Activated B cell treated with CpG ODN at 0.5 μM for 24 hours (primary cell): ENCODE measurements around the gene ITGA11. TPM values are rescaled to one million over a fixed set of nuclear protein-coding genes. Genes with fewer than 3 reads are reported as not detected.

Experiments
- ATAC-seq: fragments of 200-7000 bp; cut with Tn5 transposase; one replicate; pipeline ENCODE4 v1.10.0; 2021; ENCODE audit warnings: low read depth, mild to moderate bottlenecking, moderate library complexity
- CTCF ChIA-PET: fragments of 350-600 bp; sonication (Branson Sonifier 250); formaldehyde crosslinking; loops from one replicate; lab custom pipeline; 2021; ENCODE audit warnings: antibody characterized with exemption; lab: Charles Lee
- POLR2A ChIA-PET: fragments of 350-600 bp; sonication (Branson Sonifier 250); formaldehyde crosslinking; loops from one replicate; lab custom pipeline; 2021; ENCODE audit warnings: antibody characterized with exemption; lab: Charles Lee
- DNase-seq: peaks from one replicate; pipeline ENCODE4 v3.0.0; 2022
- H3K27ac Mint-ChIP-seq: one replicate; pipeline ENCODE4 v1.8.0; 2020; ENCODE audit warnings: mixed read lengths
- H3K27me3 Mint-ChIP-seq: one replicate; pipeline ENCODE4 v1.8.0; 2021; ENCODE audit warnings: mixed read lengths
- H3K36me3 Mint-ChIP-seq: one replicate; pipeline ENCODE4 v1.8.0; 2021; ENCODE audit warnings: low read depth, mixed read lengths
- H3K4me1 Mint-ChIP-seq: one replicate; pipeline ENCODE4 v1.8.0; 2021; ENCODE audit warnings: mixed read lengths
- H3K4me3 Mint-ChIP-seq: one replicate; pipeline ENCODE4 v1.8.0; 2020; ENCODE audit warnings: mild to moderate bottlenecking, mixed read lengths
- H3K9me3 Mint-ChIP-seq: one replicate; pipeline ENCODE4 v1.8.0; 2020; ENCODE audit warnings: mixed read lengths
- intact Hi-C: fragments of 100-400 bp; cut with micrococcal nuclease; formaldehyde crosslinking; loops from one replicate; pipeline ENCODE4 v1.15.1; 2024
- total RNA-seq: library from RNA; stranded (reverse); gene quantifications from 2 replicates; pipeline ENCODE4 v1.2.3, GENCODE V29; 2022
- TF ChIP-seq, protein P1 (sequence below): fragments of 200-600 bp; IDR thresholded peaks from one replicate; pipeline ENCODE4 v1.8.0; 2022; ENCODE audit warnings: antibody characterized with exemption, mild to moderate bottlenecking

ITGA11 gene
- total RNA-seq, 1 donor from 2014 or later, result not detected

DNA sequence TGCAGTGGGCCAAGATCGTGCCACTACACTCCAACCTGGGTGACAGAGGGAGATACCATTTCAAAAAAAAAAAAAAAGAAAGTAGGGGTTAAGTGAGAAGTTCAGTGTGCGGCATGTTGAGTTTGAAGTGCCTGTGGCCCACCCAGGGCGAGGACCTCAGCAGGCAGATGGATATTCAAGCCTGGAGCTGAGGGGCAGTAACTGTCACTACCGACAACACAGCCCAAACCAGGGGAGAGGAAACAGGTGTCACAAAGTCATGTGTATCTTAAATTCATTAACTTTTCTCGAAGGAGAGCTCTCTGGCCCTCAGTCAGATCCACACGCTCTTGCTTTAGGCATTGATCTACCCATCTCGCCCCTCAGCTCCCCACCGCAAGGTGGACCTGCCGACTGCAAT is 109.2 kb downstream of the ITGA11 start:
- no peak overlapping the region for H3K4me3 Mint-ChIP-seq
- H3K27ac Mint-ChIP-seq, result no peak overlapping the region
- intact Hi-C loops, result no loop called here
- no peaks in the 10 kb centered on the region for H3K4me1 Mint-ChIP-seq
- CTCF ChIA-PET, result no interaction called here
- TF ChIP-seq, protein P1, sequence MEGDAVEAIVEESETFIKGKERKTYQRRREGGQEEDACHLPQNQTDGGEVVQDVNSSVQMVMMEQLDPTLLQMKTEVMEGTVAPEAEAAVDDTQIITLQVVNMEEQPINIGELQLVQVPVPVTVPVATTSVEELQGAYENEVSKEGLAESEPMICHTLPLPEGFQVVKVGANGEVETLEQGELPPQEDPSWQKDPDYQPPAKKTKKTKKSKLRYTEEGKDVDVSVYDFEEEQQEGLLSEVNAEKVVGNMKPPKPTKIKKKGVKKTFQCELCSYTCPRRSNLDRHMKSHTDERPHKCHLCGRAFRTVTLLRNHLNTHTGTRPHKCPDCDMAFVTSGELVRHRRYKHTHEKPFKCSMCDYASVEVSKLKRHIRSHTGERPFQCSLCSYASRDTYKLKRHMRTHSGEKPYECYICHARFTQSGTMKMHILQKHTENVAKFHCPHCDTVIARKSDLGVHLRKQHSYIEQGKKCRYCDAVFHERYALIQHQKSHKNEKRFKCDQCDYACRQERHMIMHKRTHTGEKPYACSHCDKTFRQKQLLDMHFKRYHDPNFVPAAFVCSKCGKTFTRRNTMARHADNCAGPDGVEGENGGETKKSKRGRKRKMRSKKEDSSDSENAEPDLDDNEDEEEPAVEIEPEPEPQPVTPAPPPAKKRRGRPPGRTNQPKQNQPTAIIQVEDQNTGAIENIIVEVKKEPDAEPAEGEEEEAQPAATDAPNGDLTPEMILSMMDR, result no peak
- DNase-seq, result no peak
- no peaks in the 10 kb centered on the region for H3K9me3 Mint-ChIP-seq
- peaks cover 14% of the 10 kb centered on the region for H3K27me3 Mint-ChIP-seq
- POLR2A ChIA-PET, result interaction anchor here (0.7 kb wide), 1 partner anchor 8 kb away, joined by 5 read pairs; no protein-coding TSS in a partner anchor
- no peak for ATAC-seq
- H3K36me3 Mint-ChIP-seq, result no peaks in the 10 kb centered on the region

DNA sequence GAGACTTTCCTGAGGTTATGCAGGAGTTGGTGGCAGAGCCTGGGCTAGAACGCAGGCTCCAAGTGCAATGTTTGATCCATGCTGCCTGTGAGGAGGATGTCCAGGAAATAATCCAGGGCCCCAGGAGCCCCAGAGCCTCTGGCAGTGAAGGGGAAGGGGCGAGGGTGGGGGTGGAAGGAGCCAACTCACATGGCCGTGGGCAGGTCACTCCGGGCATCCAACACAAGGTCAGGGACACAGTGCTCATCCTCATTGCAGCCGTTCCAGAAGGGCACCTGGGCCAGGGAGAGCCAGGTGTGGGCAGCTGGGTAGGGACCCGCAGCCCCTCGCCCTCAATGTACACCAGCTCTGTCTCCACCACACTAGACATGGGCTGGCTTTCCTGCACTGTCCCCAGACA is 110.7 kb downstream of the ITGA11 start:
- Mint-ChIP-seq H3K4me3 (no peak overlapping the region), H3K9me3 (no peaks in the 10 kb centered on the region), H3K27me3 (peaks cover 13% of the 10 kb centered on the region), H3K27ac (no peak overlapping the region), H3K4me1 (no peaks in the 10 kb centered on the region), H3K36me3 (no peaks in the 10 kb centered on the region)
- ChIA-PET CTCF (no interaction called here), POLR2A (interaction anchor here (0.6 kb wide), 1 partner anchor 71 kb away, joined by 3 read pairs; no protein-coding TSS in a partner anchor)
- DNase-seq (no peak), ATAC-seq (no peak)
- intact Hi-C loops, result no loop called here
- TF ChIP-seq, protein P1, result no peak

DNA sequence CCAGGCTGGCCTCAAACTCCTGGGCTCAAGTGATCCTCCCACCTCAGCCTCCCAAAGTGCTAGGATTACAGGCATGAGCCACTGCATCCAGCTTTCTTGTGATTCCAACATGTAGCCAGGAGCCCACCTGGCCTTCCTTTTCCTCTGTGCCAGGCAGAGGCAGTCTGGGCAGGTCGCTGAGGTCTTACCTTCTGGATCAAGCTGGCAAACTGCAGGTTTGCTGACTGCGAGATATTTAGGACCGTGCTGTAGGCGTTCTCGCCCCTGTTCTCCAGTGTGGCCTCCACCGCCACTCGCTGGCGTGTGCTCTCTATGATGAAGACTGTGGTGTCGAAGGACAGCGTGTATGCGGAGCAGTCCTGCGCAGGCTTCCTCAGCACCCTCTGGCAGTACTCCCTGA is 112.0 kb downstream of the ITGA11 start:
- CTCF ChIA-PET, result interaction anchor here (1.1 kb wide), 1 partner anchor 14 kb away, joined by 3 read pairs; no protein-coding TSS in a partner anchor
- no peaks in the 10 kb centered on the region for H3K36me3 Mint-ChIP-seq
- peaks cover 10% of the 10 kb centered on the region for H3K27me3 Mint-ChIP-seq
- no peak for DNase-seq
- no peak overlapping the region for H3K27ac Mint-ChIP-seq
- TF ChIP-seq, protein P1, result no peak
- H3K9me3 Mint-ChIP-seq, result no peaks in the 10 kb centered on the region
- POLR2A ChIA-PET, result no interaction called here
- H3K4me3 Mint-ChIP-seq, result no peak overlapping the region
- intact Hi-C loops, result no loop called here
- ATAC-seq, result no peak
- H3K4me1 Mint-ChIP-seq, result no peaks in the 10 kb centered on the region

DNA sequence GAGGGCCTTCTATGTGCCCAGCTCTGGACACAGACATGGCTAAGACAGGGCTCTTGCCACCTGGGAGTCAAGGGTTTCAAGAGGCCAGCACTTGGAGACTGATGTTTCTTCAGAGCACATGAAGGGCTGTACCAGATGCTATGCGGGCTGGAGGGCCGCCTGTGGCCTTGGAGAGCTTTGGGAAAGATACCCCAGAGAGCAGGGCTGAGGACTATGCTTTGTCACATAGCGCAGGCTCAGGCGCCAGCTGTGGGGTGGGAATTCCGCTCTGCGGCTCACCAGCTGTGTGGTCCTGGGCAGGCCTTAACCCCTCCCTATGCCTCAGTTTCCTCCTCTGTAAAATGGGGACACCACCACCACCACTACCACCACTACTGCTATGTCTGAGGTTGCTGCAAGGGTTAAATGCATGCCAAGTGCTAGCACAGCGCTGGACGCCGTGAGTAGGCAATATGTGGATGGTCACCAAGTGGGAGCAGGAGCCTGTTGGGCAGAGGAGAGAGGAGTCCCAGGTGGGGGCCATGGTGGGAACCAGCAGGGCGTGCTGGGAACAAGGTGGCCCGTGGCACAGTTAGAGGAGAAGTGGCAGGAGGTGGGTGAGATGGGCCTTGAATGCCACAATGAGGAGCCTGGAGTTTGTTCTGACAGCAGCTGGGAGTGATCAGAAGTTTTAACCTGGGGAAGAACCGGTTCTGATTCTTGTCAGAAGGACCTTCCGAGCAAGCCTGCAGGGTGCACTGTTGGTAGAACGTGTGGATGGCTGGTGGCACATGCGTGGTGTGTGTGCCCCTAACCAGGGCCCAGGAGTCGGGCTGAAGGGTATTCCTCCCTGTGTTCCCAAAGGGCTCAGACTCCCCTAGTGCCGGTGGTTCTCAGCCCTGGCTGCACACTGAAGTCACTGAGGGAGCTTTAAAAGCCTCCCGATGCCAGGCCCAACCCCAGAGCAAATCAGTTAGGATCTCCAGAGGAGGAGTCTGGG is 112.7 kb downstream of the ITGA11 start:
- CTCF ChIA-PET, result interaction anchor here (1.1 kb wide), 1 partner anchor 13 kb away, joined by 3 read pairs; no protein-coding TSS in a partner anchor
- DNase-seq (no peak), ATAC-seq (no peak)
- POLR2A ChIA-PET, result no interaction called here
- Mint-ChIP-seq H3K4me3 (no peak overlapping the region), H3K9me3 (no peaks in the 10 kb centered on the region), H3K27ac (no peak overlapping the region), H3K4me1 (no peaks in the 10 kb centered on the region), H3K27me3 (peaks cover 7% of the 10 kb centered on the region), H3K36me3 (no peaks in the 10 kb centered on the region)
- TF ChIP-seq, protein P1, result no peak
- intact Hi-C loops, result no loop called here
